A204.1 (cell line): ENCODE measurements around the gene PEX14.

ENCODE experiments used
- FAIRE-seq: peaks from 2 replicates; lab custom pipeline; 2012; peaks lifted over from hg19 to GRCh38; lab: Jason Lieb, UNC

The PEX14 gene

DNA sequence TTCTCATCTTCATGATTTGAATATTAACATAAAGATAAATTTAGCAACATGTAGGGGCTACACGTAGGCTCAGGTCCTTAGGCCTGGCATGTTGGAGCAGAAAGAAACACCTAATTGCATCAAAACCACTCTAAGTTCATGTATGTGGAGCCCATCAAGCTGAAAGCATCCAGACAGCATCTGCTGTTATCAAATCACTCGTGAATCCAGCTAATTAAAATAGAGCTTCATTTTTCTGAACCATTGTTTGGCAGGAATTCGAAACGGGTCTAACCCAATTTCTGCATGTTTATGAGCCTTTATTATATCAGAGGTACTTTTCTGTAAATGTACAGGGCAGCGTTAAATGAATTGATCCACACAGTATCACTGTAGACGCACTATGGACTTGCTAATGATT lies 45.7 kb downstream of the PEX14 start:
- no peak for FAIRE-seq

DNA sequence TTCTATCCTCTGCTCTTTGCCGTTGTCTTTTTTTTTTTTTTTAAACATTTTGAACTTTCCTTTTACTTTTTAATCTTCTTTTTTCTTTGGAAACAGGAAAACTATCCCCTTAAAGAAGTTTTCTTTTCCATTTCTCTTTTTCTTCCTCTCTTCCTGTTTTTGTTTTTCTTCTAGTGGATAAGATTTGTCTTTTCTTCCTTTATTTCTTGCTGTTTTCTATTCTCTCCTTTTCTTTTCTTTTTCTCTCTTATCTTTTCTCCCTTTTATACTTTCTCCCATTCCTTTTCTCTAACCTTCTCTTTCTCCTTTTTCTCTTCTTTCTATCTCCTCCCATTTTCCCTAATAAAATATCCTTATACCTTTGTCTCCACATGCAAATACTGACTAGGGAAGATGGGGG lies 46.2 kb downstream of the PEX14 start:
- FAIRE-seq: no peak

GRCh38 chr1:10521537-10522157 lies 46.9 kb downstream of the PEX14 start:
- FAIRE-seq: no peak

GRCh38 chr1:10522322-10522860 lies 47.6 kb downstream of the PEX14 start:
- FAIRE-seq: no peak

GRCh38 chr1:10525208-10525607 lies 50.5 kb downstream of the PEX14 start:
- FAIRE-seq: no peak

GRCh38 chr1:10528066-10529014 lies 53.6 kb downstream of the PEX14 start:
- FAIRE-seq: no peak

- no peak for FAIRE-seq
Measured at GRCh38 chr1:10529091-10529490, 54.3 kb downstream of the PEX14 start.

DNA sequence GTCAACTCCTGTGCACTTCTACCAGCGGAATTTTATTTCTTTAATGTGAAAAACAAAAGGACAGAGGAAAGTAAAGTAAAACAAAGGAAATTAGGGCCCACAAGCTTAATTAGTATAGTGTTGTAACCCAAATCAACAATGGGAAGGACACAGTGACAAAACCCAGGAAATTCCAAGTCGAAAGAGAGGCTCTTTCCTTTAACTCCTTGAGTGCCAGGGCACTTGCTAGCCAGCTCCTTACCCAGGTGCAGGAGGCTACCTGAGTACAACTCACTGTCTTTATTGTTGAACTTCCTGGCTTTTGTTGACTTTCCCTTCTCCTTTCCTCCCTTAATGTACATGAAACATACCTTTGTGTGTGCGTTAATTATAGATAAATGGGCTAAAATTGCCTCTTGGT lies 55.0 kb downstream of the PEX14 start:
- FAIRE-seq: no peak

GRCh38 chr1:10530281-10530740 lies 55.6 kb downstream of the PEX14 start:
- no peak for FAIRE-seq

DNA sequence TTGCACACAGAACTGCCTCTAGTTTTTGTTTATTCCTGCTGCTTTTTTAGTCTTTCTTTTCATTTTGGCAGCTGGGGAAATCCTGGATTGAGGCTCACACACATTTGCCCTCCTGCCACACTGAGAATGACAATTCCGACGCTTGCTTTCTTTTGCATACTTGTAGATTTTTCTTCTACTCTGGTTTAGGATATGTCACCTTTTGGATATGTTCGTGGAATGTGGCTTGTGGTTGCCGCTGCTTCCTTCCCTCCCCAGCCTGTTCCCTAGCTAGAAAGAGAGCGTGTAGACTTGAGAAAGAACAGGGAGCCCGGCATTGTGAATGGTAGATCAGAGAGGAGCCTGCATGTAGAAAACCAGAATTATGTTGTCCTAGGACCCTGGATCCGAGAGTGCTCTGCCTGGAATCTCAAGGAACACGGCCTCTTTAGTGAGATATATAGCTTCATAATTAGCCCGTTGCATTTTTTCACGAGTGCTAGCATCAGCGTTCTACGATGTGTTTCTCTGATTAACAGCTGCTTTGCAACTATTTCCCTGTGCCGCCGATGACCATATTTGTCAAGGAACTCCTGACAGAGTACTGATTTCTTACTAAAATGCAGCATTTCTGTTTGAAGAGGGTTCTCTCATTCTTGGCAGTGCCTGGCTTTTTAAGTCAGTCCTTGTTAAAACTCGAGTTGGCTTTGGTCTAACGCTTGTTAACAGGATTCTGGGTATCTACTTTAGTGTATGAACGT lies 56.2 kb downstream of the PEX14 start:
- no peak for FAIRE-seq

DNA sequence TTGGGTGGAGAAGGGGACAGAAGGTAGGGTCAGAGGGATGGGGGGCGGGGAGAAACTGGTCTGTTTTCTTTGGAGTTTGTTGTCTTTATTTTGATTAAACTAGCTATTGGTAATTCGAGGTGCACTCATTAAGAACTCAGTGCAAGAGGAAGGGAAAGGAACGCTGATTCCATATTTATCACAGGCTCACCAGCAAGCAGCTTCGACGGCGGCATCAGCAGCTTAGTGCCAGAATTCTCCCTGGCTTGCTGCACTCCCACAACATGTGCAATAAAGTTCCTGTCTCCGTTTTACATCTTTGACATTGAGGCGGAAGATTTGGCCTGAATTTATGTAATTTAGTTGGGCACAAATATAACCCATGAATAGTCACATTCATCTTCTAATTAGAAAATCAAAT lies 57.6 kb downstream of the PEX14 start:
- no peak for FAIRE-seq

GRCh38 chr1:10534519-10534918 lies 59.8 kb downstream of the PEX14 start:
- no peak for FAIRE-seq

- FAIRE-seq: no peak
Measured at GRCh38 chr1:10536133-10536770, 61.5 kb downstream of the PEX14 start.

DNA sequence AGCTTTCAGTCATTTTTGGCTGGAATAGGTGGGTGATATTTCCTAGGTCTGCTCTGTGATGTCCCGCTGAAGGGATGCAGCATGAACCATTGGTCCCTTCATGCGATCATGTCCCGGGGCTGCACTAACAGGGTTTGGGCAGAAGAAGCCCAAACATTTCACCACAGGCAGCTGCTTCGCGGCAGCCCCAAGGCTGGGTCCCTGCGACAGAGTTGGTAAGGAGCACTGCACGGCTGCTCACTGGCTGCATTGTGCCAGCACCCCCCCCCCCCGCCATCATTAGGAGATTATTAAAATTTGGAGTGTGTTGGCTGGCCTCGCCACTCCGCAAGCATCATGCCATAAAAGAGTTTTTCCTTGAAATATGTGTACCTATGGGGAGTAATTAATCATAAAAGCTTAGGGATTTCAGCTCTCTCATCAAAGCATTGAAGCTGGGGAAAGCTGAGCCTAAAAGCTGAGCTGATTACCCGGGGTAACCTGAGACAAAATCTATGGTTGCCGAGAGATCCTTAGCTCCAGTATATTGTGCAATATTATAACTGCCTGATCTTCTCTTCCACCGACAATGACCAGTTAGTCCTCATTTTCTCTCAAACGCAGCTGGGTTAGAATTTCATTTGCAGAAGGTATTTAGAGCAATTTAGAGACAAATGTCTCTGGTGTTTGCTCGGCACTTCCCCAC lies 62.5 kb downstream of the PEX14 start:
- no peak for FAIRE-seq

DNA sequence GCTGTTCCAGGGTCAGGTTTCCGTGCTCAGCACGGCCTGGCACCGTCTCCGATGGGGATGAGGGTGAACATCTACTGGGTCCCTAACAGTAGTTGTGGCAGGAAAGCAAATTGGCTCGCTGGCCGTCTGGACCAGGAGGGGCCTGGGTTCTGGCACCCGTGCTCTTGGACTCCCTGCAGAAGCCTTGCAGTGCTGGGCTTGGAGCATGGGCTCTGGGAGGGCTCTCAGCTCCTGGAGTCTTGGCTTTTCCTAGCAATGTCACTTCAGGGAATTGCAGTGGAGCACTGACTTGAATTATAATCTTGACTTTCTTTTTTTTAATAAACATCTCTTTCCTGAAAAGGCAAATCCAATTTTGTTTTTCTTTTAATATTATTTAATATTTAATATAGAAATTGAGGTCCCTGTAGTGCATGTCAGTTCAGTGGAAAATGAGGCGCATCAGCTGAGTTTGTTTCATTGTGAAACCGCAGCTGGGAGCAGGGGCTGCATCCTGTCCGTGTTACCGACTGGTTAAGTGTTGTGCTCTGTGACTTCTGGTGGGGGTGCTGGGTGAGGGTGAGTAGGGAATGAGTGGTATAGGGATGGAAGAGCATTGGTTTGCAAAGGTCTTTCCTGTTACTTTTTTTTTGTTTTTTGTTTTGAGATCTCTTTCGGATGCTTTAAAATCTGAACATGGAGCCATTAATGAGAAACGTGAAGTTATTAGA lies 64.1 kb downstream of the PEX14 start:
- no peak for FAIRE-seq

DNA sequence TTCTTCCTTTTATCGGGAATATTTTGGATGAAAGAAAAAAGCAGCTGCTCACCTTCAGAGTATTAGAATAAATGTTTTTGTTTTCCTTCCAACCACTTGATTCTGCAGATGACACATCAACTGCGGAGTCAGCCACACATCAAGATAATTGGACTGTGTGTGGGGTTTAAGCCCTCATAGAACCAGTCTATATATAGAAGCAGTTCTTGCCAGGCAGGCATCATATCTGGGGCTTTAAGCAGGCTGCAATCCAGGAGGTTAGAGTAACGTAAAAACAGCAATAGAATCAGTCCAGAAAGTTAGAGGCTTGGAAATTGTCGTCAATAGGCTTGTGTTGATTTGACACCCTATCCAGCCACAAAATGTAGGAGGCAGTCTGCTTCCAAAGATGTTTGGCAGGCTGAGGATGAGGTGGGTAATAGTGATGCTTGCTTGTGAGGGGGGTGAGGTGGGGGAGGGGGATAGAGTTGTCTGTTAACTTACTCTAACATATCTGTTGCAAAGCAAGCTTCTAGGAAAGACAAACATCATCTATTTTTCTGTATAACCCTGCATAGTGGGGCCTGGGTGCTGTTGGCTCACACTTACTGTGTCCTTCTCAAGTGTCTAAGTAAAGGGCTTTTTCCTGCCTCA lies 64.8 kb downstream of the PEX14 start:
- no peak for FAIRE-seq

- no peak for FAIRE-seq
Measured at GRCh38 chr1:10540277-10541005, 65.7 kb downstream of the PEX14 start.

- no peak for FAIRE-seq
Measured at GRCh38 chr1:10541286-10541685, 66.5 kb downstream of the PEX14 start.

DNA sequence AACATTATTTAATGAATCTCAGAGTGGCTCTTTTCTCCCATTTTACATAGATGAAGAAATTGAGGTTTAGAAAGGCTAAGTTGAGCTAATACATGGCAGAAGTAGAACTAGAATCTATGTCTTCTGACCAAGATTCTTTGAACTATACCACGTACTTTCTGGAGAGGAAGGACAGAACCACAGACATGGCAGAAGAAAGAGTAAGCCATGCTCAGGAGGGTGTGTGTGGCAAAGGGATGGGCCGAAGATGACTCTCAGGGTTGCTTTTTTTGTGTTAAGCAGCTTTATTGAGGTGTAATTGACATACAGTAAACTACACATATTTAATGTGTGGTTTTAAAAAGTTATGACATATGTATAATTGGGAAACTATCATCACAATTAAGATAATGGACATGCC lies 69.5 kb downstream of the PEX14 start:
- no peak for FAIRE-seq

DNA sequence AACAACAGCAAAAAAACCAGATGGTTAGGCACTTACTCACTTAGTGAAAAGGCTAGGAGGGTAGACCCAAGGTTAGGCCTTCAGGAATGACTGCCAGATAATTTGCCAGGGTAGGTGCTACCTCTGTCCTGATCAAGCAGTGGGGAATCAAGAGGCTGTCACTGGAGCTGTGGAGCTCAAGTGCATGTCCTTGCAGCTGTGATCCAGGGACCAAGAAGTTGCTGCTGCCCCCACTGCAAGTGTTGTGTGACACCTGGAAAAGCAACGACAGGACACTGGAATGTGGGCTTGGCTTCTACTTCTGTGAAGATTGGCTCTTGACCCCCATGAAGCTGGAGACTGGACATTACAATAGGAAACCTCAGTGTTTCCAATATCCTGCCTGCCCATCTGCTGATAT lies 72.1 kb downstream of the PEX14 start:
- FAIRE-seq: no peak
